Fibroblast of villous mesenchyme (primary cell): Measurements from ENCODE around the gene CACTIN. TPM values are rescaled to one million over a fixed set of nuclear protein-coding genes. Genes with fewer than 3 reads are reported as not detected.
"Not testable (repeated sequence)": the region's sequence is repeated elsewhere in the genome, so short reads cannot be mapped to it uniquely, and the experiment has no call there.

ENCODE experiments used
- DNase-seq: peaks from one replicate; pipeline ENCODE4 v3.0.0-alpha.2; 2010; ENCODE audit warnings: low read depth
- H3K4me3 ChIP-seq: 2 replicates; pipeline ENCODE4 v1.5.1; 2011; ENCODE audit warnings: low read depth, mild to moderate bottlenecking, low read length
- total RNA-seq: library from RNA; depleted of rRNA; stranded (reverse); fragments of >200 nt; gene quantifications from 2 replicates; pipeline ENCODE4 v1.2.3, GENCODE V29; 2012
- TF ChIP-seq, protein P1 (sequence below): IDR thresholded peaks from 2 replicates; pipeline ENCODE4 v1.5.1; 2012; ENCODE audit warnings: low read depth, mild to moderate bottlenecking, low read length; ENCODE audit not compliant: insufficient read depth

Gene CACTIN
- total RNA-seq, 1 donor: 17.7 TPM

DNA sequence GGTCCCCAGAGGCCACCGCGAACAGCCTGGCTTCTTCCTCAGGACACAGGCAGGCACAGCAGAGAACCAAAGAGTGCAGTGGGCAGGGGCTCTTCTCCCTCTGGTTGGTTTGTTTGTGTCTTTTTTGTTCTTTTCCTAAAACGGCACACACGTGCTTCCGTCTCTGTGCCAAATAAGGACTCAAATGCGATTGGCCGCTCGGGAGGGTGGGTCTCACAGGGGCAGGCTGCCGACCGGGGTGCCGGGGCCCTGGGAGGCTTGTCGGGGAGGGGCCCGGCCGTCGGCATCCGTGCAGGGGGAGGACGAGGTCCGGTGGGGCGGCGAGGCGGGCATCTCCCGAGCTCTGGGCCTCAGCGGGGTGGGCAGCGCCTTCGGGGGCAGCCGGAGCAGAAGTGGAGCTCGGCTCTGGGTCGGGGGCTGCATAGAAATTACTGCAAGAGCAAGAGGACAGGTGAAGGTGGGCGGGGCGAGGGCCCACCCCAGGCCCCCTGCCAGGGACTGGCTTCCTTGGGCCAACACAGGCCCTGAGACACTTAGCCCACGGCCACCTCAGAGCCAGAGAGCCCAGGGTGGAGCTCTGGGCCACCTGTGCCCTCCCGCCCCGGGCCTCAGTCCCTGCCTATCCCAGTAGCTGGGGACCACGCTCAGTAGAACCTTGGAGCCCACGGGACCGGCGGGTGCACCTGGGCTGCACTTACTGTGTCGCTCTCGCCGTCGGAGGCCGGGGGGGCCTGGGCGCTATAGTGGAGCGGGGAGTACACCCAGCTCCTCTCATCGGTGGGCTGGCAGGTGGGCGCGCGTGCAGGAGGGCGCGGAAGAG, 6.4 kb upstream of the CACTIN start:
- H3K4me3 ChIP-seq: no peak overlapping the region
- TF ChIP-seq, protein P1, sequence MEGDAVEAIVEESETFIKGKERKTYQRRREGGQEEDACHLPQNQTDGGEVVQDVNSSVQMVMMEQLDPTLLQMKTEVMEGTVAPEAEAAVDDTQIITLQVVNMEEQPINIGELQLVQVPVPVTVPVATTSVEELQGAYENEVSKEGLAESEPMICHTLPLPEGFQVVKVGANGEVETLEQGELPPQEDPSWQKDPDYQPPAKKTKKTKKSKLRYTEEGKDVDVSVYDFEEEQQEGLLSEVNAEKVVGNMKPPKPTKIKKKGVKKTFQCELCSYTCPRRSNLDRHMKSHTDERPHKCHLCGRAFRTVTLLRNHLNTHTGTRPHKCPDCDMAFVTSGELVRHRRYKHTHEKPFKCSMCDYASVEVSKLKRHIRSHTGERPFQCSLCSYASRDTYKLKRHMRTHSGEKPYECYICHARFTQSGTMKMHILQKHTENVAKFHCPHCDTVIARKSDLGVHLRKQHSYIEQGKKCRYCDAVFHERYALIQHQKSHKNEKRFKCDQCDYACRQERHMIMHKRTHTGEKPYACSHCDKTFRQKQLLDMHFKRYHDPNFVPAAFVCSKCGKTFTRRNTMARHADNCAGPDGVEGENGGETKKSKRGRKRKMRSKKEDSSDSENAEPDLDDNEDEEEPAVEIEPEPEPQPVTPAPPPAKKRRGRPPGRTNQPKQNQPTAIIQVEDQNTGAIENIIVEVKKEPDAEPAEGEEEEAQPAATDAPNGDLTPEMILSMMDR: no peak
- no peak for DNase-seq

DNA sequence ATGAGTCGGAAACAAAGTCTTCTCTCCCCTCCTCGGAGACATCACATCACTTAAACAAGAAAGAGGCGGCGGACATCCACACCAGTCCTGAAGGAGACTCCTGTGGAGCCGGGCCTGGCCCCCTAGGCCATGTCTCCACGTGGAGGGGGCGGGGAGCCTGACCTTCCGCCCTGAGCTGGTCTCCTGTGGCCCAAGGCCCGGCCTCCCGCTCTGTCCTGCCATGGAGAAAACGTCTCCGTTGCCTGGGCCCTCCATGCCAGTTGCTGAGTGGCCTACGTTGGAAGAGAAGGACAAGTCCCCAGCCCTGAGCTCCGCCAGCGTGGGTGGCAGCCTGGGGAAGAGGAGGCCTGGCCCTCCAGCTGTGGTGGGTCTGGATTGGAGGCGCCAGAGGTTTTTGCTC, 5.5 kb upstream of the CACTIN start:
- no peak for DNase-seq
- no peak overlapping the region for H3K4me3 ChIP-seq
- TF ChIP-seq, protein P1: no peak

DNA sequence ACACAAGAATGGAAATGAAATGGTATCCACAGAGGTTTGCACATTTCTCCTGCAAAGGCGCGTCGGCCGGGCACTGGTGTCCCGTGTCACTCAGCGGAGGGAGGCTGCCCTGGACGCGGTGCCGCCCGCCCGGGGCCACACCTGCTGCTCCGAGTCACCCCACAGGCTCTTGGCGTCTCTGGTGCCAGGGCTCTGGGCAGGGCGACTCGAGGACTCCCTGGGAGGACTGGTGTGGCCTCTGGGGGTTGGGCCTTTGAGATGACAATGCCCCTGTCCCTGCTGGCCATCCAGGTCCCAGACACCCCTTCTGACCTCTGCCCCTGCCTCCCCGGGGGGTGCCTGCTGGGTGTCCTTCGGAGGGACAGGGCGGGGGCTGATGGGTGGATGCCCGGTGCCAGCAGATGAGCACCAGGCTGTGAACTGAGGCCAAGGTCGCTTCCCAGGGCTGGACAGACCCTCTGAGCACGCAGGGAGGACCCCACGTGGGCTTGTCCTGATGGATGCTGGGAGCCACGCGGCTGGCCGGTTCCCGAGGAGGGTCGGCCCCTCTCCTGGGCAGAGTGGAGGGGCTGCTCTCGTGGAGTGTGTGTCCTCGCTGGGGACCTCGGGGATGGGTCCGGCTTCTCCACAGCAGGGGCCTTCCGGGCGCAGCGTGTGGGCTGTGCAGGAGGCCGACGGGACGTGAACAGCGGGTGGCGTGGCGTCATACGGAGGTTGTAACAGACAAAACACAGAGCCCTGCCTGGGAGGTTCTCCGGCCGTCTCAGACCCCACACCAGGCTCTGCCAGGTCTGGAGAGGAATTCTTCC, 4.7 kb upstream of the CACTIN start:
- no peak overlapping the region for H3K4me3 ChIP-seq
- TF ChIP-seq, protein P1: no peak
- DNase-seq: no peak

DNA sequence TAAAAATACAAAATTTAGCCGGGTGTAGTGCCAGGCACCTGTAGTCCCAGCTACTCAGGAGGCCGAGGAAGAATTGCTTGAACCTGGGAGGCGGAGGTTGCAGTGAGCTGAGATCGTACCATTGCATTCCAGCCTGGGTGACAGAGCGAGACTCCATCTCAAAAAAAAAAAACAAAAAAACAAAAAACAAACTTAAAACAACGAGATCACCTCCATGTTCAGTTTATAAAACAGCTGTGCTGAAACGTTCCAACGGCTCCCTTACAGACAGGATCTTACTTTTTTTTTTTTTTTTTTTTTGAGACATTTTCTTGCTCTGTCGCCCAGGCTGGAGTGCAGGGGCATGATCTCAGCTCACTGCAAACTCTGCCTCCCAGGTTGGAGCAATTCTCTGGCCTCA, 2.2 kb upstream of the CACTIN start:
- DNase-seq: not testable (repeated sequence)

DNA sequence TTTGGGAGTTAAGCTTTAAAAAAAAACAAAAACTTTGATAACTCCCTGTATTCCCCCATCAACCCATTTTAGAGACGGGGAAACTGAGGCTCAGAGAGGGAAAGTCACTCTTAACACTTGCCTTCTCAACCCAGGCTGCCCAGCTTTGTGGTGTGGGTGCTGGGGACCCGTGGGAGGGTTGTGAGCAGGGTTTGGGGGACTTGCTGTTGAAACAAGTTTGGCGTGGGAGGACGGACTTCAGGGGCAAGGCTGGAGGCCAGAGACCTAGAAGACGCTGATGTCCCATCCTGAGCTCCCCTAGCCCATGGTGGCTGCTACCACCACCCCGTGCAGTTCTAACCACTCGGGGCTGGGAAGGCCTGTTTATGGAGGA, 747 bp upstream of the CACTIN start:
- H3K4me3 ChIP-seq: peak overlapping the region; percentile 36
- DNase-seq: no peak
- TF ChIP-seq, protein P1: no peak

More for the DNA sequence above, 2.2 kb upstream of the CACTIN start:
- not testable (repeated sequence) for H3K4me3 ChIP-seq

DNA sequence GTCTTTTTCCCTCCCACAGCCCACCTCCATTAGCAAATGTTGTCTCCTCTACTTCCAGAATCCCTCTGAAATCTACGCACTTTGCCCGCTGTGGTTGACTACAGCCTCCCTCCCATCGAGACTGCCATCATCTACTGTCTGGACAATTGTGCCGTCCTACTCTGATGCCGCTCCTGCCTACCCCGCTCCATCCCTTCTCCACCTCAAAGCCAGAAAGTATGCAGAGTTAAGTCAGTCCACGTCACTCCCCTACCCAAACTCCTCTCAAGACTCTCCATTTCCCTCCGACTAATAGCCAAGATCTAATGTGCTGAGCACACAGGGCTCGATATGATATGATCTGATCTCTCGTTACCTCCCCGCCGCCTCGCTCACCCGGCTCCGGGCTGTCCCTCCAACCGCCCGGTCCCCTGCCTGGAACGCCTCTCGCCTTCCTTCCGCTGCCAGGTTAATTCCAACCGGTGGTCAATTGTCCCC, 556 bp downstream of the CACTIN start:
- H3K4me3 ChIP-seq: peak overlapping the region; percentile 84
- TF ChIP-seq, protein P1: no peak
- DNase-seq: no peak

DNA sequence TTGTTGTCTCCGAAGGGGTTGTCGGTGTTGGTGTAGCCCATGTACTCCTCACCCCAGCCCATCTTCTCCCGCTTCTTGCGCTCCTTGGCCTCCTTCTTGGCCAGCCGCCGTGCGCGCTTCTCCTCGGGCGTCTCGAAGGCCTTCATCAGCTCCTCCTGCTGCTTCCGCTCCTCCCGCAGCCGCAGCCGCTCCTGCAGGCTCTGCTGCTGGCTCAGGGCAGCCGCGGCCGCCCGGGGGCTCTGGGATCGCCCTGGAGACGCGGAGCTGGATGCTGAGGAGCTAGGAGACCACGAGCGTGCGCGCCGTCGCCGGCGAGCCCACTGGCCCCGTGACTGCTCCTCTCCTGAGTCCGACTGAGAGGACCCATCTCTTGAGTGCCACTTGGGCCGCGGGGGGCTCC, 2.9 kb downstream of the CACTIN start:
- TF ChIP-seq, protein P1: no peak
- no peak overlapping the region for H3K4me3 ChIP-seq
- no peak for DNase-seq
